Measurements from ENCODE around the gene SMIM43.
A peak's percentile ranks its signal among the peaks of the same experiment; 100 is the strongest.
"Not testable (repeated sequence)": the region's sequence is repeated elsewhere in the genome, so short reads cannot be mapped to it uniquely, and the experiment has no call there.

Gene SMIM43

DNA sequence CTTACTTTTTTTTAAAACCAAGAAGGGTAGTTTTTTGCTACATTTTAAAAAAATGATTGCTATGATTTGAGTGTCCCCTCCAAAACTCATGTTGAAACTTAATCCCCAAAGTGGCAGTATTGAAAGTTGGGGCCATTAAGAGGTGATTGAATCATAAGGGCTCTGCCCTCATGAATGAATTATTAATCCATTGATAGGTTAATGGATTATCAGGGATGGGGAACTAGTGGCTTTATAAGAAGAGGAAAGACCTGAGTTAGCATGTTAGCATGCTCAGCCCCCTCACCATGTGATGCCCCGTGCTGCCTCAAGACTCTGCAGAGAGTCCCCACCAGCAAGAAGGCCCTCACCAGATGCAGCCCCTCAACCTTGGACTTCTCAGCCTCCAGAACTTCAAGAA, 31.0 kb downstream of the SMIM43 start:
- DNase-seq, result no peak

DNA sequence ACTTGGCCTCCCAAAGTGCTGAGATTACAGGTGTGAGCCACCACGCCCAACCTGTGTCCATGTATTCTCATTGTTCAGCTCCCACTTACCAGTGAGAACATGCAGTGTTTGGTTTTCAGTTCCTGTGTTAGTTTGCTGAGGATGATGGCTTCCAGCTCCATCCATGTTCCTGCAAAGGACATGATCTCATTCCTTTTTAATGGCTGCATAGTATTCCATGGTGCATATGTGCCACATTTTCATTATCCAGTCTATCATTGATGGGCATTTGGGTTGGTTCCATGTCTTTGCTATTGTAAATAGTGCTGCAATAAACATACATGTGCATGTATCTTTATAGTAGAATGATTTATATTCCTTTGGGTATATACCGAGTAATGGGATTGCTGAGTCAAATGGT, 35.2 kb downstream of the SMIM43 start:
- DNase-seq, result not testable (repeated sequence)

DNA sequence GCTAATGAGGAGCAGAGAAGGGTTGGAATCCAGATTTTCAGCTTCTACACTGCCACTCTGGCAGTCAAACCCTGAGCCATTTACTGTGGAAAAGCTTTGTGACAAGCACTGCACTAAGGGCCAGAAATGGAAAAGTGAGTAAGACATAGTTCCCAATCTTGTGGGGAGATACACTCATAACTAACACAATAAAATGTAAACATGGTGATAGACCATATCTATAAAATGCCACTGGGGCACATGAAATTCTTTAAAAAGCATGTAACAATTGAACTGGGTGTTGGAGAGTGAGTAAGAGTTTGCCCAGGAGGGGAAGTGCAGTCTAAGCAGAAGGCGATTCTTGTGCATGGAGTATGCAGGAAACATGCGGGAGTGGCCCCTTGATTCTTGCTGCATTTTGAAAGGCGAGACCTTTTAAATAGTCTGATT, 36.2 kb downstream of the SMIM43 start:
- no peak for DNase-seq

DNA sequence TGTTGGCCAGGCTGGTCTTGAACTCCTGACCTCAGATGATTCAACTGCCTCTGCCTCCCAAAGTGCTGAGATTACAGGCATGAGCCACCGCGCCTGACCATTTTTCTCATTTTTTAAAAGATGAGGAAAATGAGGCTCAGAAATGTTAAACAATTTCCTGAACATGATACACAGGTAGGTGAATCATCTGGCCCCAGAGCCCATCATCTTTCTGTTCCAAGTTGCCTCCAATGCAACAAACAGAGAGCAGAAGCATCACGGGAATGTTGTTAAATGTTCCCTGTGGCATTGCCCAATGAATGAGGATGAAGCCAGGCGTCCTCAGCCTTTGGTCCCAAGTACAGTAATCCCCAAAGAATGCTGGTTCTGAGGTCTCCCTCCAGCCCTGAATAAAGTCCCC, 36.9 kb downstream of the SMIM43 start:
- DNase-seq, result no peak

- DNase-seq, result no peak
Measured at GRCh38 chr4:121726642-121727268, 38.2 kb downstream of the SMIM43 start.

DNA sequence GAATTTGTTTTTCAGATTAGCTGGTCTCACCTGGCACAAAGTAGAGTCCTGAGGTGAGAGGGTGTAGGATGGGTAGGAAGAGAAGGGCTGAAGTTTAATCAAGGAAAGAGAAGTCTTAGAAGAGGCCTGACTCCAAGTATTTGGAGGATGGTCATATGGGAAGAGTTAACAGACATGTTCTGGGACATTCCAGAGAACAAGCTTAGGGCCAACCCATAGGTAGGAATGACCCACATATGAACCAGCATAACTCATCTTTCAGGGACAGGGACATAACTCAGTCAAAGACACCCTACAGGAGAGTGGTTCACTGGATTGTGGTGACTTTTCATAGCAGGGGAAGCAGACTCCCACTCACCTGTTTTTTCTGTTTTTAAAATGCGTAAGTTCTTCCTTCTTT, 40.3 kb downstream of the SMIM43 start:
- DNase-seq, result no peak

- no peak for DNase-seq
Measured at GRCh38 chr4:121721700-121722099, 43.3 kb downstream of the SMIM43 start.

DNA sequence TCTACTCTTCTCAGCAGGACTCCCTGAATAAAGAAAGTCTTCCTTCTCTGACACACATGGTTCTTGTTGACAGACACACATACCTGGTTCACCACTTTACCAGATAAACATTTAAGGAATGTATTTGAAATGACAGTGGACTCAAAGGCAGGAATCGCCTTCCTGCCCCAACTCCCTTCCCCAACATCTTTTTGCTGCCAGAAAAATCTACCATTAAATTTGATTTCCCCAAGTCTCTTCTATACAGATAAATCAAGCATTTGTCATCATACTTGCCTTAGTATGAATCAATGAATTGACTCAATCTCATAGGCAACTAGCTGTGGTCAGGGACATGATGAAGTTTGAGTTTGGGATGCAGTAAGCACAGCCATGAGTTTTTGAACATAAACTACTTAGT, 44.9 kb downstream of the SMIM43 start:
- no peak for DNase-seq

GRCh38 chr4:121717680-121718237, 47.2 kb downstream of the SMIM43 start:
- no peak for DNase-seq

DNA sequence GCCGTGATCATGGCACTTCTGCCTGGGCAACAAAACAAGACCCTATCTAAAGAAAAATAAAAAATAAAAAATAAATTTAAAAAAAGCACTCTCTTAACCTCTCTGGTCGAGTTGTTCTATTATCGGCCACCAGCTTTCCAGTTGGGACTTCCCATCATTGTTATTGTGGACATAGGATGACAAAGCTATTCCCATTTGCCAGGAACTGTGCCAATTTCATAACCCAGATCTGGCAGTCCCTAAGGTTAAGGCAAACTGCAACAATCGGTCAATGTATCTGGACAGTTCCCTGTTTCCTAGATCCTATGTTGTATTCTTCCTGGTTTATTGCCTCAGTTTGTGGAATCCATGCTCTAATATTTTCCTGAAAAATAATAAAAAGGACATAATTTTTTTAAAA, 50.4 kb downstream of the SMIM43 start:
- DNase-seq, result no peak

DNA sequence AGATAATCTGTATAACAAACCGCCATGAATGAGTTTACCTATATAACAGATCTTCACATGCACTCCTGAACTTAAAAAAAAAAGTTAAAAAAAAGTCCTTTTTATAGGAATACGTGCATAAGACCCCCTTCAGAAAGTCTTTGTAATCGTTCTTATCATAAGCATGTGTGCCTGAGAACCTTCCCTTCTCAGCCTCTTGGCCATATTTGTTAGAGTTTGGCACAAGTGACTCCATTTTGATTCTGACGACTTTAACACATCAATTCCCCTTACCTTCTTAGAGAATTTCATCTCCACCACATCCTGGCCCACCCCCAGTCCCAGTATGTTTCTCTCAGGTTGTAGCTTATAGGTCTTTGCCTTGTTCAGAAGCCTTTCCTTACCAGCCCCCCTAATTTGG, 52.2 kb downstream of the SMIM43 start:
- DNase-seq, result no peak

DNA sequence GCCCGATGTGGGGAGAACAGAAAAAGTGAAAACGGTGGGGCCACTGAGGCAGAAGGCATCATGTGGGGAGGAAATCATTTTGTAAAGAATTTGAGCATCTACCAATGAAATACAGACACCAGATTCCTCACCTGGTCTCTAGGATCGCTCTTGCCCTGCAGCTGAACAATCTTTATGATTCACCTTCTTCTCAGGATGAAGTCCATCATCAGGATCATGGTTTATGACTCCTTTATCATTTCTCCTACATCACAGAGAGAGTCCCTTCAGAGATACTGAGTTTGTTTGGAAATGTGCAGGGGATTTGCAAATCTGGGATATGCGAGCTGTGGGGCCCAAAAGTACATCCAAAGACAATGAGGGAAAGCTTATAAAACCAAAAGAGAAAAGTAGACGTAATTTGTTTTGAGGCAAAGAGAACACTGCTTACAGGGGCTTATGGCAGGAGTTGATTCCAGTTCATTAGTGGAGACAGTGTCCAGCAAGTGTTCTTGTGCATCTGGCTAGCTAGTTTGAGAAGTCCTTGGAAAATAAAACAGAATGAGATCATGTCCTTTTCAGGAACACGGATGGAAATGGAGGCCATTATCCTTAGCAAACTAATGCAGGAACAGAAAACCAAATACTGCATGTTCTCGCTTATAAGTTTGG, 52.8 kb downstream of the SMIM43 start:
- DNase-seq, result no peak

DNA sequence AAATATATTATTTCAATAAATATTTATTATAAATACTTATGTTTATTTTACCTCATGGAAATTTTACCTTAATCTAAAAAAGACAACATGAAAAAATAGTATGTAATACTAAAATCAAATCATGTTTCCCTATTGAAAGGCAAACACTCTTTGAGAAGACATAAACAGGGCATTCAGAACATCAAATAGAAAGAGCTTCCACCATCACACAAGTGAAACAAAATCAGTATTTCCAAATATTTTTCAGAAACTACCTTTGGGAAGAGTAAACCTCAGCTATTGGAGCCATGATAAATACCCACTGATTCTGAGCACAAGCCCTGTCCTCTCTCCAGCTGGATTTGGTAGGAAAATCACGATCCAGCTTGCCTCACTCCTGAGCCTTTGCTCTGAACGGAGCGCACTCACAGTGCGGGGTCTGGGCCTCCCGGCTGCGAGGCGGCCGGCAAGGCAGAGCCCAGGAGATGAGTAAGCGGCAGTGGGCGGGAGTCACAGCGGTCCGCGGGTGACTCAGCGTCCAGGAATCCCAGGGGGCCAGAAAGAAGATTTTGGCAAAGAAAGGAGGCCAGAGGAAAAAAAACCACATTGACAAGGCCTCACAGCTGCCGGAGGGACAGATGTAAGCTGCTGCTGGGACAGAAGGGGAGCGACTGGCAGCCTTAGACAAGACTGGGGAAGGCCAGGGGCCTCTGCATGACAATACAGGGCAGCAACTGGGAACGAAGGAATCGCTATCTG, 53.5 kb downstream of the SMIM43 start:
- DNase-seq, result peak; percentile 10

DNA sequence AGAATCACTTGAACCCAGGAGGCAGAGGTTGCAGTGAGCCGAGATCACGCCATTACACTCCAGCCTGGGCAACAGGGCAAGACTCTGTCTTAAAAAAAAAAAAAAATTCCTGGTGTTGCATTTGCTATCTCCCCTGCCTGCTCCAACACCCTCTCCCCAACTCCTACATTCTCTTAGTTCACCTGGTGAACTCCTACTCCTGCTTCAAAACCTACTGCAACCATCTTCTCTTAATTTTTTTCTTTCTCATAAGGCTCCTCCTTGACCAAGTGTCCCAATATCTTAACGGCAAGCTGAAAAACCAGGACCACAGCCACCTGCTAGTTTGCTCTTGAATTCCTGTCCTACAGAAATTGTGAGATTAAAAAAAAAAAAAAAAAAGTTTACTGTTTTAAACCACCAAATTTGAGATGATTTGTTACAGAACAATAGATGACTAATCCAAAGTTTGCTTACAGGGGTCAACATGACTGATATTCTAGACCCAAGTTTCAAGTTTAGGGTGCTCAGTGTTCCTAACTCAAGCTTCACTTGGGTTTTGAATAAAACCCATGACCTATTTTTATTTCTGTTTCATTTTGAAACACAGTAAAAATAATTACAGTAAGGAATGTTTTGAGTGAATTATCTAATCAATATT, 55.1 kb downstream of the SMIM43 start:
- DNase-seq, result no peak

Data from stimulated activated CD4-positive, alpha-beta T cell treated with anti-CD3 and anti-CD28 coated beads, Interleukin-12 subunit alpha, Interleukin-12 subunit beta, amount 100 ng/mL, for 4 hours (primary cell).